K562 (cell line): ENCODE results near the gene SLC31A1. TPM values are rescaled to one million over a fixed set of nuclear protein-coding genes. Genes with fewer than 3 reads are reported as not detected.

ENCODE experiments used
- KDM1A ChIP-seq, 2 experiments: fragments of 450-650 bp; IDR thresholded peaks; 2 replicates each; pipeline ENCODE4 v1.6.1; 2016; ENCODE audit warnings: mild to moderate bottlenecking in 2 of 2
- NONO ChIP-seq, 2 experiments: fragments of 200-400 bp in 1 of 2; fragments of 450-650 bp in 1 of 2; formaldehyde crosslinking in 1 of 2; IDR thresholded peaks; 2 replicates each; pipeline ENCODE4 v1.6.1; 2017; ENCODE audit warnings: low read depth in 2 of 2, mild to moderate bottlenecking in 2 of 2, moderate library complexity in 2 of 2, low read length in 1 of 2
- POLR3A ChIP-seq: IDR thresholded peaks from 2 replicates; pipeline ENCODE4 v1.6.1; 2011; ENCODE audit warnings: borderline replicate concordance, mild to moderate bottlenecking, moderate library complexity; ENCODE audit not compliant: insufficient read length, insufficient read depth; ENCODE audit errors: extremely low read depth
- polyA plus RNA-seq, 8 experiments: library from polyadenylated mRNA; depleted of rRNA in 4 of 8; stranded (reverse) in 5 of 8; unstranded in 3 of 8; fragments of >200 nt; fragmentation: Nextera tagmentation in 2 of 8; fragmentation: Illumina TruSeq in 1 of 8; extraction: Ambion mirVana in 2 of 8; extraction: Trizol in 1 of 8; gene quantifications; 2 replicates each; pipeline versions ENCODE4 v1.2.1 to v1.2.3, GENCODE V29; 2011 to 2014; ENCODE audit warnings: inconsistent platforms in 1 of 8, missing spikeins in 1 of 8
- total RNA-seq, 7 experiments: library from RNA; depleted of rRNA in 6 of 7; stranded (reverse); fragments of >200 nt in 6 of 7; fragmentation: Illumina TruSeq in 2 of 7; extraction: Trizol in 2 of 7; gene quantifications; 2 replicates each; pipeline versions ENCODE4 v1.2.1 to v1.2.3, GENCODE V29; 2011 to 2021; ENCODE audit warnings: low replicate concordance in 1 of 7
- TF ChIP-seq, protein P1 (sequence below): fragments of 150-350 bp; IDR thresholded peaks from 2 replicates; pipeline ENCODE4 v1.6.1; 2014; ENCODE audit warnings: low read depth, mild to moderate bottlenecking, low read length, borderline replicate concordance
- TF ChIP-seq, protein P2 (sequence below): fragments of 450-650 bp; IDR thresholded peaks from 2 replicates; pipeline ENCODE4 v1.6.1; 2016; ENCODE audit warnings: mild to moderate bottlenecking, moderate library complexity

Gene SLC31A1
- total and polyA plus RNA-seq, 9 of the 15 experiments (the other 6 are each of a cell fraction or from before 2014, with no cell fraction given): 15.4 to 40.7 (median 25.9) TPM

DNA sequence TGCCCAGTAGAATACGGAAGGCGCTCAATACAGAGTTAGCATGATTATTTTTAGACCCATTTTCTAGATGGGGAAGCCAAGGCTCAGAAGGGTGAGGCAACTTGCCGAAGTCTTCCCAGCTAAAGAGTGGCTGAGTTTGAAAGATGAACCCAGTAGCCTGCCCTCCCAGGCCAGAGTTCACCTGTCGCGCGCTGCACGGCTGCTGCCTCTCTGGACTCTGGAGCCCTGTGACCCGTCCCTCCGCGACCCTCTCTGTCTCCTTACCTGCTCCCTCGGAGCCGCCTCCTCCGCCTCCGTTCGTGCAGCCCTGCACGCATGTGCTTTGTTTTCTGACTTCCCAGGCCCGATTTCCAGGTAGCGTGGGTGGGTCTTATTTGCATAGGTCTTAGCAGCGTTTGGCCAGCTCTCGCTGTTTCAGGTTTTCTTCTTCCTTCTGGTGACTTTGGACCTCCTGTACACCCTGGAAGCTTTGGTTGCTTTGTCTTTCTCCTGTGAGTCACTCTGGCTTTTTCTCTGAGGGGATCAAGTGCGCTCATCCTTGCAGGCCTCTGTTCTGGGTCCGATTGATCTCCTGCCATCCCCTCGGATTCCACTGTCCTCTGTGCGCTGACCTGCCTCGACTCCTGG is 81.6 kb downstream of the SLC31A1 start, which contains the start of gene RNF183 (continued):
- TF ChIP-seq, protein P1, sequence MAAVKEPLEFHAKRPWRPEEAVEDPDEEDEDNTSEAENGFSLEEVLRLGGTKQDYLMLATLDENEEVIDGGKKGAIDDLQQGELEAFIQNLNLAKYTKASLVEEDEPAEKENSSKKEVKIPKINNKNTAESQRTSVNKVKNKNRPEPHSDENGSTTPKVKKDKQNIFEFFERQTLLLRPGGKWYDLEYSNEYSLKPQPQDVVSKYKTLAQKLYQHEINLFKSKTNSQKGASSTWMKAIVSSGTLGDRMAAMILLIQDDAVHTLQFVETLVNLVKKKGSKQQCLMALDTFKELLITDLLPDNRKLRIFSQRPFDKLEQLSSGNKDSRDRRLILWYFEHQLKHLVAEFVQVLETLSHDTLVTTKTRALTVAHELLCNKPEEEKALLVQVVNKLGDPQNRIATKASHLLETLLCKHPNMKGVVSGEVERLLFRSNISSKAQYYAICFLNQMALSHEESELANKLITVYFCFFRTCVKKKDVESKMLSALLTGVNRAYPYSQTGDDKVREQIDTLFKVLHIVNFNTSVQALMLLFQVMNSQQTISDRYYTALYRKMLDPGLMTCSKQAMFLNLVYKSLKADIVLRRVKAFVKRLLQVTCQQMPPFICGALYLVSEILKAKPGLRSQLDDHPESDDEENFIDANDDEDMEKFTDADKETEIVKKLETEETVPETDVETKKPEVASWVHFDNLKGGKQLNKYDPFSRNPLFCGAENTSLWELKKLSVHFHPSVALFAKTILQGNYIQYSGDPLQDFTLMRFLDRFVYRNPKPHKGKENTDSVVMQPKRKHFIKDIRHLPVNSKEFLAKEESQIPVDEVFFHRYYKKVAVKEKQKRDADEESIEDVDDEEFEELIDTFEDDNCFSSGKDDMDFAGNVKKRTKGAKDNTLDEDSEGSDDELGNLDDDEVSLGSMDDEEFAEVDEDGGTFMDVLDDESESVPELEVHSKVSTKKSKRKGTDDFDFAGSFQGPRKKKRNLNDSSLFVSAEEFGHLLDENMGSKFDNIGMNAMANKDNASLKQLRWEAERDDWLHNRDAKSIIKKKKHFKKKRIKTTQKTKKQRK: no peak
- TF ChIP-seq KDM1A (IDR thresholded peaks at IDR 0.05) (0 out of 4 replicates have a peak, but pooled peaks of 1 of the 2 experiments have one; percentile 41), NONO (IDR thresholded peaks at IDR 0.05; ENCODE audit: low read depth in 2 of 2, low read length in 1 of 2) (no peak), POLR3A (no peak)
- TF ChIP-seq, protein P2, sequence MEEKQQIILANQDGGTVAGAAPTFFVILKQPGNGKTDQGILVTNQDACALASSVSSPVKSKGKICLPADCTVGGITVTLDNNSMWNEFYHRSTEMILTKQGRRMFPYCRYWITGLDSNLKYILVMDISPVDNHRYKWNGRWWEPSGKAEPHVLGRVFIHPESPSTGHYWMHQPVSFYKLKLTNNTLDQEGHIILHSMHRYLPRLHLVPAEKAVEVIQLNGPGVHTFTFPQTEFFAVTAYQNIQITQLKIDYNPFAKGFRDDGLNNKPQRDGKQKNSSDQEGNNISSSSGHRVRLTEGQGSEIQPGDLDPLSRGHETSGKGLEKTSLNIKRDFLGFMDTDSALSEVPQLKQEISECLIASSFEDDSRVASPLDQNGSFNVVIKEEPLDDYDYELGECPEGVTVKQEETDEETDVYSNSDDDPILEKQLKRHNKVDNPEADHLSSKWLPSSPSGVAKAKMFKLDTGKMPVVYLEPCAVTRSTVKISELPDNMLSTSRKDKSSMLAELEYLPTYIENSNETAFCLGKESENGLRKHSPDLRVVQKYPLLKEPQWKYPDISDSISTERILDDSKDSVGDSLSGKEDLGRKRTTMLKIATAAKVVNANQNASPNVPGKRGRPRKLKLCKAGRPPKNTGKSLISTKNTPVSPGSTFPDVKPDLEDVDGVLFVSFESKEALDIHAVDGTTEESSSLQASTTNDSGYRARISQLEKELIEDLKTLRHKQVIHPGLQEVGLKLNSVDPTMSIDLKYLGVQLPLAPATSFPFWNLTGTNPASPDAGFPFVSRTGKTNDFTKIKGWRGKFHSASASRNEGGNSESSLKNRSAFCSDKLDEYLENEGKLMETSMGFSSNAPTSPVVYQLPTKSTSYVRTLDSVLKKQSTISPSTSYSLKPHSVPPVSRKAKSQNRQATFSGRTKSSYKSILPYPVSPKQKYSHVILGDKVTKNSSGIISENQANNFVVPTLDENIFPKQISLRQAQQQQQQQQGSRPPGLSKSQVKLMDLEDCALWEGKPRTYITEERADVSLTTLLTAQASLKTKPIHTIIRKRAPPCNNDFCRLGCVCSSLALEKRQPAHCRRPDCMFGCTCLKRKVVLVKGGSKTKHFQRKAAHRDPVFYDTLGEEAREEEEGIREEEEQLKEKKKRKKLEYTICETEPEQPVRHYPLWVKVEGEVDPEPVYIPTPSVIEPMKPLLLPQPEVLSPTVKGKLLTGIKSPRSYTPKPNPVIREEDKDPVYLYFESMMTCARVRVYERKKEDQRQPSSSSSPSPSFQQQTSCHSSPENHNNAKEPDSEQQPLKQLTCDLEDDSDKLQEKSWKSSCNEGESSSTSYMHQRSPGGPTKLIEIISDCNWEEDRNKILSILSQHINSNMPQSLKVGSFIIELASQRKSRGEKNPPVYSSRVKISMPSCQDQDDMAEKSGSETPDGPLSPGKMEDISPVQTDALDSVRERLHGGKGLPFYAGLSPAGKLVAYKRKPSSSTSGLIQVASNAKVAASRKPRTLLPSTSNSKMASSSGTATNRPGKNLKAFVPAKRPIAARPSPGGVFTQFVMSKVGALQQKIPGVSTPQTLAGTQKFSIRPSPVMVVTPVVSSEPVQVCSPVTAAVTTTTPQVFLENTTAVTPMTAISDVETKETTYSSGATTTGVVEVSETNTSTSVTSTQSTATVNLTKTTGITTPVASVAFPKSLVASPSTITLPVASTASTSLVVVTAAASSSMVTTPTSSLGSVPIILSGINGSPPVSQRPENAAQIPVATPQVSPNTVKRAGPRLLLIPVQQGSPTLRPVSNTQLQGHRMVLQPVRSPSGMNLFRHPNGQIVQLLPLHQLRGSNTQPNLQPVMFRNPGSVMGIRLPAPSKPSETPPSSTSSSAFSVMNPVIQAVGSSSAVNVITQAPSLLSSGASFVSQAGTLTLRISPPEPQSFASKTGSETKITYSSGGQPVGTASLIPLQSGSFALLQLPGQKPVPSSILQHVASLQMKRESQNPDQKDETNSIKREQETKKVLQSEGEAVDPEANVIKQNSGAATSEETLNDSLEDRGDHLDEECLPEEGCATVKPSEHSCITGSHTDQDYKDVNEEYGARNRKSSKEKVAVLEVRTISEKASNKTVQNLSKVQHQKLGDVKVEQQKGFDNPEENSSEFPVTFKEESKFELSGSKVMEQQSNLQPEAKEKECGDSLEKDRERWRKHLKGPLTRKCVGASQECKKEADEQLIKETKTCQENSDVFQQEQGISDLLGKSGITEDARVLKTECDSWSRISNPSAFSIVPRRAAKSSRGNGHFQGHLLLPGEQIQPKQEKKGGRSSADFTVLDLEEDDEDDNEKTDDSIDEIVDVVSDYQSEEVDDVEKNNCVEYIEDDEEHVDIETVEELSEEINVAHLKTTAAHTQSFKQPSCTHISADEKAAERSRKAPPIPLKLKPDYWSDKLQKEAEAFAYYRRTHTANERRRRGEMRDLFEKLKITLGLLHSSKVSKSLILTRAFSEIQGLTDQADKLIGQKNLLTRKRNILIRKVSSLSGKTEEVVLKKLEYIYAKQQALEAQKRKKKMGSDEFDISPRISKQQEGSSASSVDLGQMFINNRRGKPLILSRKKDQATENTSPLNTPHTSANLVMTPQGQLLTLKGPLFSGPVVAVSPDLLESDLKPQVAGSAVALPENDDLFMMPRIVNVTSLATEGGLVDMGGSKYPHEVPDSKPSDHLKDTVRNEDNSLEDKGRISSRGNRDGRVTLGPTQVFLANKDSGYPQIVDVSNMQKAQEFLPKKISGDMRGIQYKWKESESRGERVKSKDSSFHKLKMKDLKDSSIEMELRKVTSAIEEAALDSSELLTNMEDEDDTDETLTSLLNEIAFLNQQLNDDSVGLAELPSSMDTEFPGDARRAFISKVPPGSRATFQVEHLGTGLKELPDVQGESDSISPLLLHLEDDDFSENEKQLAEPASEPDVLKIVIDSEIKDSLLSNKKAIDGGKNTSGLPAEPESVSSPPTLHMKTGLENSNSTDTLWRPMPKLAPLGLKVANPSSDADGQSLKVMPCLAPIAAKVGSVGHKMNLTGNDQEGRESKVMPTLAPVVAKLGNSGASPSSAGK: no peak
